NCI-H2196 (cell line): ENCODE measurements around the gene SAMD5.
"Not testable (repeated sequence)": the region's sequence is repeated elsewhere in the genome, so short reads cannot be mapped to it uniquely, and the experiment has no call there.

Experiments
- DNase-seq: peaks from one replicate; lab custom pipeline; 2025; ENCODE audit not compliant: unreplicated experiment; lab: John Stamatoyannopoulos, UW

Gene SAMD5

DNA sequence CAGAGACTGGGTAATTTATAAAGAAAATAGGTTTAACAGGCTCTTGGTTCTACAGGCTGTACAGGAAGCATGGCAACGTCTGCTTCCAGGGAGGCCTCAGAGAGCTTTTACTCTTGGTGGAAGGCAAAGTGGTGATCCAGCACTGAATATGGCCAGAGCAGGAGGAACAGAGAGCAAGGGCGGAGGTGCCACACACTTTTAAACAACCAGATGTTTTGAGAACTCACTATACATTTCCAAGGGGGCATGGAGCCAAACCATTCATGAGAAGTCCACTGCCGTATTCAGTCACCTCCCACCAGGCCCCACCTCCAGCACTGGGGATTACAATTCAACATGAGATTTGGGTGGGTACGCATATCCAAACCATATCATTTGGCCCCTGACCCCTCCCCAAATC is 18.7 kb downstream of the SAMD5 start:
- no peak for DNase-seq

DNA sequence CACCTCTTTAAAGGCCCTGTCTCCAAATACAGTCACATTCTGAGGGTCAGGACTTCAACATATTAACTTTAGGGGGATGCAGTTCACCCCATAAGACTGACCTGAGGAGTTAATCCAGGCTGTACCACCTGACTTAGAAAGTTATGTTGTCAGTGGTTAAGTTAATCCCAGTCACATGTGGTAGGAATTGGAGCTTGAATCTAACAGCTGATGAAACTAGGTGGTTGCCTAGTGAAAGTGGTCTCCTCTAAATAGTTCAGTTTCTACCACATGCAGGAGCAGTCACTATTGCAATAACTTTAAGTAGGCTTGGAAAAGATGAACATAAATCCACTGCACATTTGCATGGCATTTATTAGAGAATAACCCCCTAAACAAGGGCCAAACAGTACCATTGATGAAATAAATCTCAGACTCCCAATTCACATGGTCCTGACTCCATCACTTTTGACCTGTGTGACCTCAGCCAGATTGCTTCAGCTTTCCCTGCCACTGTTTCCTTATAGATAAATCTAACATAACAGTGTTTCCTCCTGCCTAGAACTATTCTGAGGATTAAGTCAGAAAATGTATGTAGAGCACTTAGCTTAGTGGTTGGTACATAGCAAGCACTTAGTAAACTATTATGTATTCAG is 20.1 kb downstream of the SAMD5 start:
- no peak for DNase-seq

- DNase-seq, result no peak
Measured at GRCh38 chr6:147530132-147531060, 21.9 kb downstream of the SAMD5 start.

DNA sequence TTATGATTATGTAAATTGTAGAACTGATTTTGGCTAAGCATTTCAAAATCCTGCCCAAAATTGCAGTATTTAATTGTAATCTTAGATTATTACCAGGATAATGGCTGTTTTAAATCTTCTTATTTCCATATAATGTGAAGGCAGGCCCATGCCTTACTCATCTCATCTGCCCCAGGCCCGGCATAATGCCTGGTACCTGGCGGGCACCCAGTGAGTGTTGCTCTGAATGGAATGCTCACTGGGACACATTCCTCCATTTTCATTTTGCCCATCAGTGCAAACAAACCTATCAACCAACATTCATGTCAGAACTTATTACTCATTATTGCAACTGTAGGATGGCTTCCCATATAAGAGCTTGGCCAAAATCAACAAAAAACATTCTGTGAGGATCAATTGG is 22.8 kb downstream of the SAMD5 start:
- no peak for DNase-seq

- DNase-seq, result no peak
Measured at GRCh38 chr6:147534116-147534860, 25.8 kb downstream of the SAMD5 start.

DNA sequence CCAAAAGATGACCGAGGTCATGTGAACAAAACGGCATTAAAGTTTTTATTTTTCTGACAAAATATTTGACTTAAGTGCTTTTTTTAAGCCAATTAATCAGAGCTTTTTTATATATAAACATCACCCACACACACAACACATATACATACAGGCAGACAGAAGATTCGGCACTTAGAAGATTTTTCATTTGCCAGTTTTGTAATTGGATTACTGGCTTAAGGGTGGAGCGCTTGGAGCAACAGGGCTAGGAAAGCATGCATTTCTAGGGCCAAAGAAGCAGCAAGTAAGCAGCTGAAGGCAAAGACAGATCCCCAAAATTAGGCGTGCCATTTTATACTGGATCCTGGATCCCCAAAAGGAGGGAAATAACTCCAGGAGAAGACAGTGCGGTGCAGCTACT is 30.3 kb downstream of the SAMD5 start:
- DNase-seq, result no peak

GRCh38 chr6:147540075-147540474 is 31.6 kb downstream of the SAMD5 start:
- no peak for DNase-seq

- not testable (repeated sequence) for DNase-seq
Measured at GRCh38 chr6:147542436-147542835, 33.9 kb downstream of the SAMD5 start.

GRCh38 chr6:147544420-147544819 is 35.9 kb downstream of the SAMD5 start:
- no peak for DNase-seq

- no peak for DNase-seq
Measured at GRCh38 chr6:147546501-147547368, 38.2 kb downstream of the SAMD5 start.

- DNase-seq, result no peak
Measured at GRCh38 chr6:147547369-147547902, 38.9 kb downstream of the SAMD5 start.

DNA sequence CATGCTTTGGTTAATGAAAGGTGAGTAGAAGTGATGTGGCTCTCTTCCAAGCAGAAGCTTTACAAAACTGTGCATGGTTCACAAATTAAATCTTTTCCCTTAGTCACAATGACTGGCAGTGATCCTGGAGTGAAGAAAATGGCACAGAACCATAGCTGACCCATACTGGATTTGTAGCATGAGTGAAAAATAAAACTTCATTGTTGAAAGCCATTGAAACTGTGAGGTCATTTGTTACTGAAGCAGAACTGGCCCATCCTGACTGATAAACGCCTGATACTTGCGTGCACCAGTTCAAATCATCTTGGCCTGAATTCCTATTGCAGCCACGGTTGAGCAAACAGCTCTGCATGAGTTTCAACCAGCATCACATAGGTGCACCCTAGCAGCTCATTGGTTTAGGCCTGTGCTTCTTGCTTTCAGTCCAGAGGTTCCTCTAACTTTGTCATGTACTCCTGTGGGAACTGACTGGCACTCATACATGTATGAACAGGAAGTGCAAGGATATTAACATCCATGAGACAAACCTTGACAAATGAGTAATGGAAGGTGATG is 40.5 kb downstream of the SAMD5 start:
- DNase-seq, result no peak

GRCh38 chr6:147549531-147549930 is 41.0 kb downstream of the SAMD5 start:
- DNase-seq, result no peak

DNA sequence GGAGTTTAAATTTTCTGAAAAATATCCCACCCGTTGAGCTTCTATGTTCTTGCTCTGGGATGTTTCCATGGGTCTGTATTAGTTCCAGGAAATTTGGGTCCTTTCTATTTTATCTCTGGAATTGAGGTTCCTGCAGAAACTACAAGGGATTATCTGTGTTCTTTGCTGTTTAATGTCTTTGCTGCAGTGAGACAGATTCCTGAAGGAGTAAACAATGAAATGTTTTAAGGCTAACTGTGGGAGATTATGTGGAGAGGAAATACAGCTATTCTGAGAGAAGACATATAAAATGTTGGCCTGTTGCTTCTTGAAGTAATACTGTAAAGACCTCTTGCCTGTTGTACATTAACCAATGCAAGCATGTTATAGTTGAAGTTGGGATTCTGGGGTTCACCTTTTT is 43.5 kb downstream of the SAMD5 start:
- DNase-seq, result no peak

GRCh38 chr6:147553099-147553498 is 44.6 kb downstream of the SAMD5 start:
- DNase-seq, result no peak

GRCh38 chr6:147554281-147554680 is 45.8 kb downstream of the SAMD5 start:
- DNase-seq, result no peak

DNA sequence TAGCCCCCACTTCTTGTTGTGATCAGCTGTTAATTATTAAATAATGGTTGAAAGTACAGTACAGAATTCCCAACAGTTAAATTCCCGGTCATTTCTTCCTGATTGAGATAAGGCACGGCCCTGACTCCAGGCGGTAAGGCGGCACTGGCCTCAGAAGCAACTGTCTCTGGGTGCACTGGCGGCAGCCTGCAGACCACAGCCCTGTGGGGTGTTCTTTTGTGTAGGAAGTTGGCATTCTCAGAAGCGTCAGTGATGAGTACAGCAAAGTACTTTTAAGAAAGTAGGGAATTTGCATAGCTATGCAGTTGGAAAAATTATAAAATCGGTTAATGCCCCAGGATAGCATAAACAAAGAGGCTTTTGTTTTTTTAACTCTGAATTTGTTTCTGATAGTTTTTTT is 50.5 kb downstream of the SAMD5 start:
- DNase-seq, result no peak

- no peak for DNase-seq
Measured at GRCh38 chr6:147560670-147561069, 52.2 kb downstream of the SAMD5 start.

GRCh38 chr6:147561726-147562125 is 53.2 kb downstream of the SAMD5 start:
- DNase-seq, result no peak

GRCh38 chr6:147563472-147563871 is 55.0 kb downstream of the SAMD5 start:
- DNase-seq, result no peak
